DND-41 (cell line): ENCODE data around the gene FBL.

Source experiments
- ATAC-seq: fragments of 200-7000 bp; cut with Tn5 transposase; 3 replicates; pipeline ENCODE4 v1.9.1; 2021; ENCODE audit warnings: low read depth; ENCODE audit not compliant: insufficient read depth
- DNase-seq: peaks from one replicate; pipeline ENCODE4 v3.0.0-alpha.2; 2020
- H2AFZ ChIP-seq: 2 replicates; pipeline ENCODE4 v1.6.0; 2012; ENCODE audit warnings: low read depth, low read length
- H3K27ac ChIP-seq: 2 replicates; pipeline ENCODE4 v1.5.1; 2012; ENCODE audit warnings: low read length, inconsistent platforms
- H3K27me3 ChIP-seq: fragments of 200-600 bp; sonication (generic); 2 replicates; pipeline ENCODE4 v1.6.0; 2012; ENCODE audit warnings: low read length, mild to moderate bottlenecking, inconsistent platforms; ENCODE audit not compliant: insufficient read depth, poor library complexity
- H3K36me3 ChIP-seq: 2 replicates; pipeline ENCODE4 v1.5.1; 2012; ENCODE audit warnings: low read length, inconsistent platforms; ENCODE audit not compliant: insufficient read depth
- H3K4me1 ChIP-seq: 2 replicates; pipeline ENCODE4 v1.5.1; 2012; ENCODE audit warnings: mild to moderate bottlenecking, low read length; ENCODE audit not compliant: insufficient read depth
- H3K4me2 ChIP-seq: 2 replicates; pipeline ENCODE4 v1.6.0; 2012; ENCODE audit warnings: mild to moderate bottlenecking, moderate library complexity, low read length, inconsistent platforms; ENCODE audit not compliant: insufficient read depth
- H3K4me3 ChIP-seq, 2 experiments: fragments of 200-600 bp in 1 of 2; shearing (Covaris generic) in 1 of 2; 2 replicates each; pipeline ENCODE4 v1.5.1; 2012 to 2016; ENCODE audit warnings: inconsistent platforms in 2 of 2, low read length in 2 of 2, mild to moderate bottlenecking in 2 of 2, low read depth in 1 of 2, moderate library complexity in 1 of 2
- H3K79me2 ChIP-seq: 2 replicates; pipeline ENCODE4 v1.6.0; 2012; ENCODE audit warnings: low read length, inconsistent platforms; ENCODE audit not compliant: insufficient read depth
- H3K9ac ChIP-seq: 2 replicates; pipeline ENCODE4 v1.6.0; 2012; ENCODE audit warnings: low read depth, mild to moderate bottlenecking, inconsistent platforms, low read length, moderate library complexity
- H3K9me3 ChIP-seq: 2 replicates; pipeline ENCODE4 v1.5.1; 2012; ENCODE audit warnings: low read length, moderate library complexity, mild to moderate bottlenecking, inconsistent platforms; ENCODE audit not compliant: insufficient read depth, severe bottlenecking
- H4K20me1 ChIP-seq: 2 replicates; pipeline ENCODE4 v1.6.0; 2012; ENCODE audit warnings: low read length; ENCODE audit not compliant: insufficient read depth
- CTCF ChIP-seq: IDR thresholded peaks from 2 replicates; pipeline ENCODE4 v1.5.1; 2012; ENCODE audit warnings: borderline replicate concordance, low read length, moderate library complexity, mild to moderate bottlenecking; ENCODE audit not compliant: poor library complexity, severe bottlenecking; ENCODE audit errors: extremely low read depth
- EZH2 ChIP-seq: IDR thresholded peaks from 3 replicates; pipeline ENCODE4 v1.6.1; 2012; ENCODE audit warnings: borderline replicate concordance, low read depth, mild to moderate bottlenecking, moderate library complexity, low read length, inconsistent platforms; ENCODE audit not compliant: severe bottlenecking

FBL gene

DNA sequence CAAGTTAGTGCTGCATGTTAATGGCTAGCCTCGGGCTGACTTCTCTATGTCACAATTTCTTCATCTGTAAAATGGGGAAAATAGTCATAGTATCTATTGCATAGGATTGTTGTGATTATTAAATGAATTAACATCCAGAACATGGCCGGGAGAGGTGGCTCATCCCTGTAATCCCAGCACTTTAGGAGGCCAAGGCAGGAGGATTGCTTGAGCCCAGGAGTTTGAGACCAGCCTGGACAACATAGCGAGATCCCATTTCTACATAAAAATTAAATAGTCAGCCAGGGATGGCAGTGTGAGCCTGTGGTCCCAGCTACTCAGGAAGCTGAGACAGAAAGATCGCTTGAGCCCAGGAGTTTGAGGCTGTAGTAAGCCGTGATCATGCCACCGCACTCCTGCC is 21.8 kb upstream of the FBL start:
- Histone ChIP-seq H3K4me2 (no peak overlapping the region), H3K9ac (no peak overlapping the region), H3K27ac (no peak overlapping the region), H2AFZ (no peak overlapping the region), H3K4me1 (no peaks in the 10 kb centered on the region), H3K36me3 (no peaks in the 10 kb centered on the region), H3K79me2 (no peaks in the 10 kb centered on the region), H3K9me3 (no peaks in the 10 kb centered on the region), H3K27me3 (no peaks in the 10 kb centered on the region), H3K4me3 (no peak overlapping the region), H4K20me1 (no peaks in the 10 kb centered on the region)
- DNase-seq (no peak), ATAC-seq (no peak)
- TF ChIP-seq CTCF = no peak
- TF ChIP-seq EZH2 = no peak

- H3K9me3 ChIP-seq = no peaks in the 10 kb centered on the region
- H4K20me1 ChIP-seq = no peaks in the 10 kb centered on the region
- H3K27ac ChIP-seq = no peak overlapping the region
- H2AFZ ChIP-seq = no peak overlapping the region
- H3K36me3 ChIP-seq = no peaks in the 10 kb centered on the region
- no peaks in the 10 kb centered on the region for H3K4me1 ChIP-seq
- no peak overlapping the region for H3K4me2 ChIP-seq
- no peaks in the 10 kb centered on the region for H3K79me2 ChIP-seq
- H3K27me3 ChIP-seq = no peaks in the 10 kb centered on the region
- DNase-seq = no peak
- H3K4me3 ChIP-seq = no peak overlapping the region
- no peak overlapping the region for H3K9ac ChIP-seq
- TF ChIP-seq CTCF (no peak), EZH2 (no peak)
- no peak for ATAC-seq
Observed at GRCh38 chr19:39867133-39867532, 21.0 kb upstream of the FBL start.

GRCh38 chr19:39865953-39866352 is 19.8 kb upstream of the FBL start:
- no peaks in the 10 kb centered on the region for H3K4me1 ChIP-seq
- no peaks in the 10 kb centered on the region for H3K36me3 ChIP-seq
- ATAC-seq = no peak
- H3K4me2 ChIP-seq = no peak overlapping the region
- no peaks in the 10 kb centered on the region for H3K9me3 ChIP-seq
- no peaks in the 10 kb centered on the region for H4K20me1 ChIP-seq
- no peaks in the 10 kb centered on the region for H3K27me3 ChIP-seq
- DNase-seq = no peak
- H3K27ac ChIP-seq = no peak overlapping the region
- no peak overlapping the region for H3K4me3 ChIP-seq
- H3K79me2 ChIP-seq = no peaks in the 10 kb centered on the region
- no peak overlapping the region for H2AFZ ChIP-seq
- no peak overlapping the region for H3K9ac ChIP-seq
- no peak for TF ChIP-seq CTCF
- no peak for TF ChIP-seq EZH2

- Histone ChIP-seq H2AFZ (no peak overlapping the region), H3K9ac (no peak overlapping the region), H3K9me3 (no peaks in the 10 kb centered on the region), H3K4me2 (no peak overlapping the region), H3K4me1 (no peaks in the 10 kb centered on the region), H3K27me3 (no peaks in the 10 kb centered on the region), H3K79me2 (no peaks in the 10 kb centered on the region), H3K27ac (no peak overlapping the region), H3K36me3 (no peaks in the 10 kb centered on the region), H4K20me1 (no peaks in the 10 kb centered on the region), H3K4me3 (no peak overlapping the region)
- TF ChIP-seq EZH2 (no peak), CTCF (no peak)
- no peak for DNase-seq
- no peak for ATAC-seq
Observed at GRCh38 chr19:39865186-39865585, 19.0 kb upstream of the FBL start.
